ENCODE measurements around the gene HPSE2. TPM values are rescaled to one million over a fixed set of nuclear protein-coding genes. Genes with fewer than 3 reads are reported as not detected.

HPSE2 gene
- total RNA-seq: not detected in 2 replicates

DNA sequence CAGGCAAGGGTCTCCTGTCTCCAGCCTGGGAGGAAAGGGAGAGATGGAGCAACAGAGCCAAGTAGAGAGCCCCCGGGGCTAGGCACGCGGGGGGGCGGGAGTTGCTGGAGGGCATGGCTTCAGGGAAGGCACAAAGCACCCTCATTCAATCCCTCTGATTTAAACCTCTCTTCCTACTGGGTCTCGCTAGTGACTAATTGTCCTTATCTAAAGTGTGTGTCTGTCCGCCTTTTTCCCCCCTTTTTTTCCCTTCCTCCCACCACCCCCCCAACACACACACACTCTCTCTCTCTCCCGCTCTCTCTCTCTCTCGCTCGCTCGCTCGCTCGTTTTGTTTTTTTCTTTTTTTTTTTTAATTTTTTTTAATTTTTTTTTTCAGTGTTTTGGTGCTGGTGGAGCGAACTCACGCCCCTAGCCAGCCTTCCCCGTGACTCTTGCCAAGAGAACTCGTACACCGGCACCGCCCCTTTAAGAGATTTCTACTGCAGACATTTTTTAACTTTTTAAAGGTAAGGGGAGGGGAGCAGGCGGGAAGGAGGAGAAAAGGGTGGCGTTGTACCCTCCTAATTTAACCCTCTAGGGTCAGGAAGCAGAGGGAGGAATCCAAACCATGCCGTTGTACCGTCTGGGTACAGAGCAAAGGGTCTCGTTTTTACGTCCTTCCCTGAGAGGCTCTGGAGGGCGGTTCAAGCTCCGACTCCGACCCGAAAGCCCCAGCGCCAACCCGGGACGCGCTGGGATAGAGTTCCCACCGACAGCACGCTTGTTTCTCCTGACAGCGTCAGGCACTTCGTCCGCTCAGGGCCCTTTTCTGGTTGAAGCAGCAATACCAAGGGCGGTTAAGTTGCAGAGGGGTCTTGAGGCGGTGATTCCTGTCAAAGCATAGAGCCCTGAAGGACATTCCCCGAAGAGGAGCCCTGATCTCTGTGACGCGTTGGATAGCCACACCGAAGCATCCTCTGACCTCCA, at the start of gene HPSE2:
Gene HPSE2 (minus strand): TSS at position 195 of the 969 bp plus-strand sequence.

DNA sequence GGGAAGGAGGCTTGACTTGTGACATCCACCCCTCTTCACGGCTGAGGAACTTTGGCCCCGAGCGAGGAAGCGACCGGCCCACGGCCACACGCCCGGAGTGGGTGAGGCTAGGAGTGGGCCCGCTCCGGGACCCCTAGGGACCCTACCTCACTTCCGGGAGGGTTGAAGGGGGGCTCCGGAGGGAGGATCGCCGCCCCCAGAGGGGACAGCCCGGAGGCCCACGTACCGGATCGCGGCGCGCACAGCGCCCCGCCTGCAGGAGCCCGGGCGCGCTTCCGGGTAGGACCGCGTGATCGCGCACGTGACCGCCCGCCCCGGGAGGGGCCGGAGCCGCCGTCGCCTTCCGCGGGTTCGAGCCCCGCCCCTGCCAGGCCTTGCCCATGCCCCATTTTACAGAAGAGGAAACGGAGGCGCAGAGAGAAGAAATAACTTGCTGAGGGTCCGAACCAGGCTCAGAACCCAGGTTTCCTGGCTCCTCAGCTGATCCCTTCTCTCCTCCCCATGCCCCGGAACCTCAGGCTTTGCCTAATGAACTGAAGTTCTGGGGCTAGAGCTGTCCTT, 788.9 kb downstream of the HPSE2 start, which contains the start of gene HPS1:
Gene HPS1 (minus strand): TSS at position 275 of the 561 bp plus-strand sequence. CDS start 3,695 bp downstream, outside the sequence.

DNA sequence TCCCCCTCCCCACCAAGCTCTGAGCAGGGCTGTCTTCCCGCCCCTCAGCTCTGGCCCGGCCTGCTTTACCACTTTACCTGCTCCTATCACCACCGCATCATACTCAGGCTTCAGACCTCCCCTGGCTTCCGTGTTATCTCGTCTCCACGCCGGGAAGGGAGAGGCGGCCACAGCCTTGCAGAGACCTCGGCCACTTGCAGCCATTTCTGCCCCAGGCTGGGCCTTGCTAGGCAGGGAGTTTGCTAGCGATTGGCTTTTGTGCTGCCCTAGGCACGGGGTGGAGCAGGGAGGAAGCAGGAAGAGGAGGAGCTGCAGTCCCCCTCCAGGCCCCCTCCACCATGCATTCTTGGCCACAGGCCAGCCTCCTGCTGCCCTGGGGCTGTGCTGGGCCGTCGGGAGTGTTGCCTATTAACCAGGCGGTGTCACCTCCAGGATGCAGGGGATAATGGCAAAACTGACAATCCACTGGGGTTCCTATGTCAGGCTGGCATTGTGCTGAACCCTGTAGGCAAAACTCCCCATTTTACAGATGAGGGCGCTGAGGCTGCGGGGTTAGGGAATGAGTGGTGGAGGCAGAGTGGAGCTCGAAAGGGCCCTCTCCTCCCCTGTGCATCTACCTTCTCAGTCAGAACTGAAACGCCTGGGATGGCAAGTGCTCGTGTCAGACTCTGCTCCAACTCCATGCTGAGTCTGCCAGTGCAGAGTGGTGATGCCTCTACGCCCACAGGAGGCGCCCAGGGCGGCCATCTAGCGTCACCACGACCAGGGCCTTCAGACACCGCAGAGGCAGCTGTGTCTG, 820.5 kb downstream of the HPSE2 start, which contains the start of gene PYROXD2:
Gene PYROXD2 (minus strand): TSS at position 251 of the 799 bp plus-strand sequence. CDS start 47 bp downstream, at position 204.

Other genes starting within 250 kb of the HPSE2 start
- gene CNNM1, start 93.5 kb upstream of the HPSE2 start, total RNA-seq: 0.07 and 0.17 TPM in 2 replicates
- 23.8 and 29.9 TPM in 2 replicates for gene GOT1, start 194.8 kb upstream of the HPSE2 start, total RNA-seq

All from smooth muscle cell of the pulmonary artery (primary cell).